Measurements from ENCODE around the gene ATM.
"Not testable (repeated sequence)": the region's sequence is repeated elsewhere in the genome, so short reads cannot be mapped to it uniquely, and the experiment has no call there.

ATM gene

DNA sequence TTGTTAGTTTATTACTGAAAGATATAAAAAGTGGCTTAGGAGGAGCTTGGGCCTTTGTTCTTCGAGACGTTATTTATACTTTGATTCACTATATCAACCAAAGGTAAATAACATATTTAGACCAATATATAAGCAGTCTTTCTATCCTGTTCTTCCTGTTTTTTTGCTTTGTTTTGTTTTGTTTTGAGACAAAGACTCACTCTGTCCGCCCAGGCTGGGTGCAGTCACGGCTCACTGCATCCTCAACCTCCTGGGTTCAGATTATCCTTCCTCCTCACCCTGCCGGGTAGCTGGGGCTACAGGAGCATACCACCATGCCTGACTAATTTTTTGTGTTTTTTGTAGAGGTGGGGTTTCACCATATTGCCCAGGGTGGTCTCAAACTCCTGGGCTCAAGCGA lies 66.8 kb downstream of the ATM start:
- no peak for DNase-seq

- DNase-seq = no peak
These were observed 70.4 kb downstream of the ATM start for GRCh38 chr11:108293229-108293628.

- DNase-seq = no peak
These were observed 79.4 kb downstream of the ATM start for GRCh38 chr11:108302121-108302785.

- DNase-seq = no peak
These were observed 84.9 kb downstream of the ATM start for GRCh38 chr11:108307751-108308150.

GRCh38 chr11:108313444-108313843 lies 90.6 kb downstream of the ATM start:
- DNase-seq = no peak

- no peak for DNase-seq
These were observed 93.2 kb downstream of the ATM start for GRCh38 chr11:108316061-108316460.

- DNase-seq = no peak
These were observed 96.8 kb downstream of the ATM start for GRCh38 chr11:108319541-108320145.

DNA sequence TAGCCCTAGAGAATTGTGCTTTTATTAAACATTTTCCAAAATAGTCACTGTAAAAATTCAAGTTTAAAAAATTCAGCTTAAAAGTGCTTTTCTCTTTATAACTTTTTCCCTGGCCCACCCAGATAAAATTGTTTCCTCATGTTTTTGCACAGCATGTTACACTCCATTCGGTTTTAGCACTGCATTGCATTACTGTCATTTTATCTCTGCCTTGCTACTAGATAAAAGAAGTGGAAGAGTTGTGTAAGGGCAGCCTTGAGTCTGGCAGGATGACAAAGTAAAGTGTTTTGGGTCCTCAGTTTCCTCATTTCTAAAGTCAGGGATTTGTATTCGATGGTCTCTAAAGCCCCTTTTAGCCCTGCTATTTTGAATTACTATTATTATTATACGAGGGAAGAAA lies 99.8 kb downstream of the ATM start:
- DNase-seq = no peak

- DNase-seq = no peak
These were observed 101.7 kb downstream of the ATM start for GRCh38 chr11:108324587-108324986.

DNA sequence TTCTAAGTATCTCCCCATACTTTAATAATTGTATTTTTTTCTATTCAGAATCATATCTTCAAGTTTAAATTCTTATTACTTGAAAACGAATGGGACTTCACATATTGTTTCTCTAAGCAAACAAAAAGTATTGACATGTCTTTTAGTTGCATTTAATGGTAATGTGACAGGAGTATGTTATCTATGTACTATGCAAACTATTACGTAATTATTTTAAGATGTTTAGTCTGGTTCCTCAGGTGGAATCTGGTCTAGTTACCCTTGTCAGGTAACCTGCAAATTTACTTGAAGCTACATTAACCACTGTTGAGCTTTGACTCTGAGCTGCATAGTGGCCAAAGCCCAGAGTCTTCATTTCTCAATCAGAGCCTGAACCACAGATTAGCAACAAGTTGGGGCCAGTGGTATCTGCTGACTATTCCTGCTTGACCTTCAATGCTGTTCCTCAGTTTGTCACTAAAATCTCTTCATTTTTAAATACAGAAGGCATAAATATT lies 110.6 kb downstream of the ATM start:
- no peak for DNase-seq

GRCh38 chr11:108338750-108339149 lies 115.9 kb downstream of the ATM start:
- no peak for DNase-seq

GRCh38 chr11:108340973-108341372 lies 118.1 kb downstream of the ATM start:
- DNase-seq = no peak

DNA sequence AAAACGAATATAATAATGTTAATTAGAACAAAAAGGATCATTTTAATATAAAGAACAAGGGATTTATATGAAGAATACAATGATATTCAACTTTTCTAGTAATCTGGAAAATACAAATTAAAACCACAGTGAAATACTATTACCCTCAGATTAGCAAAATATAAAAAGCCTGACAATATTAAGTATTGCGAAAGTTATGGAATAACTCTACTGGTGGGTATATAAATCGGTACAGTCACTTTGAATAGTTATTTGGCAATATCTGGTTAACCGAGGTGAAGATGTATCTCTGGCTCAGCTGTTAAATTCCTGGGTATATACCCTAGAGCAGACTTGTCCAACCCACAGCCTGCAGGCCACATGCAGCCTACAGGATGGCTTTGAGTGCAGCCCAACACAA lies 118.8 kb downstream of the ATM start:
- DNase-seq = no peak

DNA sequence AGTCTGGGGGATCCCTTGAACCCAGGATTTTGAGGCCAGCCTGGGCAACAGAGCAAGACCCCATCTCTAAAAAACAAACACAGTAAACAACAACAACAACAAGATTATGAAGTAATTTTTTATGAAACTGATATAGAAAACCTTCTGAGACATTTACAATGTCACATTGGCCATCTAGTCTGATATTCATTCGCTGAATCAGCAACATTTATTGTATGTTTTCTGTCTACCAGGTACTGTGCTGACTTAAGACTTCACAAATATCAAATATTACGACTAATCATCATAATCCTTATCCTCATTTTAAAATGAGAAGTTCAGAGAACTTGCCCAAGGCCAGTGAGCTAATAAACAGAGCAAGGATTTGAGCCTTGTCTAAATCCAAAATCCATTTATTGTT lies 120.8 kb downstream of the ATM start:
- no peak for DNase-seq

- no peak for DNase-seq
These were observed 122.9 kb downstream of the ATM start for GRCh38 chr11:108345767-108346166.

DNA sequence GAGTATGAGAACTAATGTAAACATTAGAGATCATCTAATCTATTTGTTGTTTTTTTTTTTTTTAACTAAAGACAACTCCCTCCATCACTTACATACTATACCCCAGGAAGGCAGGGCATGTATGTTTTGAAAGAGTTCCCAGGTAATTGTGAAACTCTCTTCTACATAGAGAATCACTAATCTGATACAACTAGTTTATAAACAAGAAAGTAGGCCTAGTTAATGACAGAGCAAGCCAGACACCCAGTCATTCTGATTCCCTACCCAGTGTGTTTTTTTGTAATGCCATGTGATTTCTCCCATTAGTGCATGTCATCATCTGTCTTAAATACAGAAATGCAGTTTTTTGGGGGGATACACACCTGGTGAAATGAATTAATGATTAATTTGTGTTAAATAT lies 123.6 kb downstream of the ATM start:
- no peak for DNase-seq

DNA sequence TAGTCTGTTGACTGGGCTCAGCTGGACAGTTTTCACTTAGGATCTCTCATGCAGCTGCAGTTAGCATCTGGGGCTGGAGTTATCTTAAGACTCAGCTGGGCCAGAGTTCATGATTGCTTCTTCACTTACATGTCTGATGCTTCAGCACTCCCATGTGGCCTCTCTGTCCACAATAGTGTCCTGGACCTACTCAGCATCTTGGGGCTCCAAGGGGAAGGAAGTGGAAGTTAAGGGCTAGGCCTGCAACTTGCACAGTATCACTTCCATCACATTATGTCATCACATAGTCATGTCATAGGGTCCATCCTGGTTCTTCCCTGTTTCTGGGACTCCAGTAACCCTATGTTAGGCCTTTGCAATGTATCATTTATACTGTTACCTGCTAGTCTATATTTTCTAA lies 128.6 kb downstream of the ATM start:
- DNase-seq = no peak

DNA sequence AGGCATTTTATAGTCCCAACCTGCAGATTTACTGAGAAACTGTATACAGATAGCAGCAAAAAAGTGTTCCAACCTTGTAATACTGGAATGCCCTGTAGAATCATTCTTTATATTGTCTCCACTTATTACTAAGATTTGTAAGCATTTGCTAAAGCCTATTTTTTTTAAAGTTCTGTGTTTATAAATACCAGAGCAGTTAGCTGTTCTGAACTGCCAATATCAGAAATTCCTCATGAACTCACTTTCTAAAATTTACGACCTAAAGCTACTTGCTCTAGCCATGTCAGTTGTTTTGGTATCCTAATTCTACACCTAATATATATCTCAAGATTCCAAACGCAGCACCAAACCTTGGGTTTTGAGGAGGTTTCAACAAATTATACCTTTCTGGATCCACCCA lies 141.3 kb downstream of the ATM start:
- no peak for DNase-seq

DNA sequence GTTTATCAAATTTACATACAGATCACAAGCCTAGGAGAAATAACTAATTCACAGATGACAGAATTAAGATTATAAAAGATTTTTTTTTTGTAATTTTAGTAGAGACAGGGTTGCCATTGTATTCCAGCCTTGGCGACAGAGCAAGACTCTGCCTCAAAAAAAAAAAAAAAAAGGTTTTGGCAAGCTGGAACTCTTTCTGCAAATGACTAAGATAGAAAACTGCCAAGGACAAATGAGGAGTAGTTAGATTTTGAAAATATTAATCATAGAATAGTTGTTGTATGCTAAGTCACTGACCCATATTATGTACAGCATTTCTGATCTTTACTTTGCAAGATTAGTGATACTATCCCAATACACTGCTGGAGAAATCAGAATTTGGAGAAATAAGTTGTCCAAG lies 145.3 kb downstream of the ATM start:
- DNase-seq = no peak

DNA sequence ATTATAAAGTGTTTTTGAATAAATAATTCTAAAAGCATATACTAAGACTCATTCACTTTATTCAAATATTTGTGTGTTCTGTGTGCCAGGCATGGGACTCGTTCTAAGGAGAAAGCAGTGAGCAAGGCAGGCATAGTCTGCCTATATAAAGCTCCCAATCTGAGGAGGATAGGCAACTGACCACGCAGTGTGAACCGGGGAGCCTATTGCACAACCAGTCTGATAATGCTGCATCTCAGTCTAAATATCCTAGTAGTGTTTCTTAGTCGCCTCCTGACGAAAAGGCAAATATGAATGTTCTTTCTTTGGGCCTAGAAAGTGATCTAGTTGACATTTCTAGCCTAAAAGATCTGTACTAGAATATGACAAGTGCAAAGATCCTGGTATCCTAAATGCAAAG lies 146.2 kb downstream of the ATM start:
- no peak for DNase-seq

DNA sequence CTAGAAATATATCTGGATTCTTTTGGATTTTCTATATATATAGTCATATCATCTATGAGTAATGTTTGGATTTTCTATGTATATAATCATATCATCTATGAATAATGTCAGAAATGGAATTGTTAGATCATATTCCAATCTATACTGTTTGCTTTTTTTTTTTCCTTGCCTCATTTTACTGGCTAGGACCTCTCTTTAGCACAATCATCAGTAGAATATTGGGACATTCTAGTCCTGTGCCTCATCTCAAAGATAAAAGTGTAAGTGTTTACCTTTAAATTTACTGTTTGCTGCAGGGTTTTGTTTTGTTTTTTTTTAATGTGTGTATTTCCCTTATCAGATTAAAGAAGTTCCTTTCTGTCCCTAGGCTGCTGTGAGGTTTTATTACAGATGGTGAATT lies 147.4 kb downstream of the ATM start:
- no peak for DNase-seq

DNA sequence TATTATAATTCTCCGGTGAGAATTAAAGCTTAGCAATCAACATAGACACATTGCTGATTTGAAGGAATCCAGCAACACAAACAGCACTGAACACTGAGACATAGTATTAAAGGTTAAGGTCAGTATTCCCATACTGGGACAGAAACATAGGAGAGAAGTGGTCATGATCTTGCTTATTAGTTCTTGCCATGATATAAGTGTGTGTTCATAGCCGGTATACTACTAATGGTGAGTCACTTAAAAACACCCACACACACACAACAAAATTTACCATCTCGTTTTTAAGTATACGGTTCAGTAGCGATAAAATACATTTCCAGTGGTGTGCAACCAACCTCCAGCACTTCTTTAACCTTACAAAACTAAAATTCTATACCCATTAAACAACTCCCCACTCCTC lies 148.1 kb downstream of the ATM start:
- DNase-seq = no peak

GRCh38 chr11:108373505-108373904 lies 150.6 kb downstream of the ATM start:
- DNase-seq = not testable (repeated sequence)

DNA sequence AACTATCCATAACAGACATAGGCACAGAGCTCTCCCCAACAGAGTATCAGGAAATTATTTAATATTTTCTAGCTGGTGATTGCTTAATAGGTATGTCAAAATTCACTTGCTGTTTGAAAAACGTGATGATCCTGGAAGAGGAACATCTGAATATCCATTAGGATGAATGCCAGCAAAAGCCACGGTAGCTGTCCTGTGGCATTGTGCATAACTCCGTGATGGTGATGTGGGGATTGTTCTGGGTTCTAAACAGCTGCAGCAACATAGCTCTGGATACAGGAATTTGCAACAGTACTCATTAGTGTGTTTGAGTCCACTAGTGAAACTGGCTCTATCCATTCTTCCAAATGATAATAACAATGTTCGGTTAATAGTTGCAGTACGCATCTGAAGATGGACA lies 165.7 kb downstream of the ATM start:
- no peak for DNase-seq

GRCh38 chr11:108392353-108392752 lies 169.5 kb downstream of the ATM start:
- DNase-seq = no peak
